ENCODE data around the gene CUL9.

The CUL9 gene

GRCh38 chr6:43258180-43258579 is 76.2 kb downstream of the CUL9 start:
- DNase-seq = no peak

DNA sequence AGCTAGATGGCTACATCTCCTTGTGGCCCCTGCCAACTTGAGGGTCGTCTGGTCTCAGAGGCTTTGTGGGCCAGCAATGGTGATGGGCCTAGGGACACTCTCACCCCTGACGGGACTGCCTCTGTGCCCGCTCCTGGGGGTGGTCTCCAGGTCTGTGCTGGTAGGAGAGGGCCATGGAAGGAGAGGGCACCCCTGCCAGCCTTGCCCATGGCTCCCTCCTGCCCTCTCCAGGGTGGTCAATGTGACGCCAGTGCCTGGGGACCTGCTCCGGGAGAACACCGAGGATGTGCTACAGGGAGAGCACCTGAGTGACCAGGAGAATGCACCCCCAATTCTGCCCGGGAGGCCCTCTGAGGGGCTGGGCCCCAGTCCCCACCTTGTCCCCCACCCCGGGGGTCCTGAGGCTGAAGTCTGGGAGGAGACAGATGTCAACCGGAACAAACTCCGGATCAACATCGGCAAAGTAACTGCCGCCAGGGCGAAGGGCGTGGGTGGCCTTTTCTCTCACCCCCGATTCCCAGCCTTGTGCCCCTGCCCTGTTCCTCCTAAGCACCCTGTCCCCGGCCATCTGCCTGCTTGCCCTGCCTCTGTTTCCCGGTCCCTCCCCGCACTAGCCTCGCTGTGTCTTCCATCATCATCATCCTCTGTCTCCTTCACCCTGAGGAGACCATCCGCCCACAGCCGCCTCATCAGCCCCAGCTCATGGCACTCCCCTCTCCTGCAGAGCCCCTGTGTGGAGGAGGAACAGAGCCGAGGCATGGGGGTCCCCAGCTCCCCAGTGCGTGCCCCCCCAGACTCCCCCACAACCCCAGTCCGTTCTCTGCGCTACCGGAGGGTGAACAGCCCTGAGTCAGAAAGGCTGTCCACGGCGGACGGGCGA is 77.1 kb downstream of the CUL9 start:
- no peak for DNase-seq

- DNase-seq = no peak
Measured at GRCh38 chr6:43260791-43261190, 78.8 kb downstream of the CUL9 start.

GRCh38 chr6:43261198-43261597 is 79.2 kb downstream of the CUL9 start:
- DNase-seq = no peak

GRCh38 chr6:43262000-43262779 is 80.2 kb downstream of the CUL9 start:
- DNase-seq = no peak

DNA sequence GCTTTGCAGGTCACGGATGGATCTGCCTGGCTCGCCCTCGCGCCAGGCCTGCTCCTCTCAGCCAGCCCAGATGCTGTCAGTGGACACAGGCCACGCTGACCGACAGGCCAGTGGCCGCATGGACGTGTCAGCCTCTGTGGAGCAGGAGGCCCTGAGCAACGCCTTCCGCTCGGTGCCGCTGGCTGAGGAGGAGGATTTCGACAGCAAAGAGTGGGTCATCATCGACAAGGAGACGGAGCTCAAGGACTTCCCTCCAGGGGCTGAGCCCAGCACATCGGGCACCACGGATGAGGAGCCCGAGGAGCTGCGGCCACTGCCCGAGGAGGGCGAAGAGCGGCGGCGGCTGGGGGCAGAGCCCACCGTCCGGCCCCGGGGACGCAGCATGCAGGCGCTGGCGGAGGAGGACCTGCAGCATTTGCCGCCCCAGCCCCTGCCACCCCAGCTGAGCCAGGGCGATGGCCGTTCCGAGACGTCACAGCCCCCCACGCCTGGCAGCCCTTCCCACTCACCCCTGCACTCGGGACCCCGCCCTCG is 80.9 kb downstream of the CUL9 start:
- no peak for DNase-seq

- DNase-seq = peak; percentile 58
Measured at GRCh38 chr6:43263314-43264178, 81.5 kb downstream of the CUL9 start.

- no peak for DNase-seq
Measured at GRCh38 chr6:43264599-43265145, 82.7 kb downstream of the CUL9 start.

DNA sequence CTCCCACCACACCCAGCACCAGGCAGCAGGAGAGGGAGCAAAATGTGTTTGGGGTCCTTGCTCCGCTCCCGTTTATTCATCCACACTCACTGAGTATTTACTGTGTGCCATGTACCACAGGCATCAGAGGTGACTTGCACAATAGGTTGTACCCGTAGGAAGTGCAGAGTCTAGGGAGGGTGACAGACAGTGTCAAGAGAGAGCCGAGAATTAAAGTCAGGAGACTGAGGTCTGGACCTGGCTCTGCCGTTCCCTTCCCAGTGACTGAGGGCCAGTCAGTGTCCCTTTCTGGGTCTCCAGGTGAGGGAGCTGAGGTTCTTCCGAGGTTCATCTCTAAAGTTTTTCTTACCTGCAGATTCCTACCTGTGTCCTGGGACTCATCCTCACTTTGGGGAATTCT is 83.6 kb downstream of the CUL9 start:
- DNase-seq = no peak

DNA sequence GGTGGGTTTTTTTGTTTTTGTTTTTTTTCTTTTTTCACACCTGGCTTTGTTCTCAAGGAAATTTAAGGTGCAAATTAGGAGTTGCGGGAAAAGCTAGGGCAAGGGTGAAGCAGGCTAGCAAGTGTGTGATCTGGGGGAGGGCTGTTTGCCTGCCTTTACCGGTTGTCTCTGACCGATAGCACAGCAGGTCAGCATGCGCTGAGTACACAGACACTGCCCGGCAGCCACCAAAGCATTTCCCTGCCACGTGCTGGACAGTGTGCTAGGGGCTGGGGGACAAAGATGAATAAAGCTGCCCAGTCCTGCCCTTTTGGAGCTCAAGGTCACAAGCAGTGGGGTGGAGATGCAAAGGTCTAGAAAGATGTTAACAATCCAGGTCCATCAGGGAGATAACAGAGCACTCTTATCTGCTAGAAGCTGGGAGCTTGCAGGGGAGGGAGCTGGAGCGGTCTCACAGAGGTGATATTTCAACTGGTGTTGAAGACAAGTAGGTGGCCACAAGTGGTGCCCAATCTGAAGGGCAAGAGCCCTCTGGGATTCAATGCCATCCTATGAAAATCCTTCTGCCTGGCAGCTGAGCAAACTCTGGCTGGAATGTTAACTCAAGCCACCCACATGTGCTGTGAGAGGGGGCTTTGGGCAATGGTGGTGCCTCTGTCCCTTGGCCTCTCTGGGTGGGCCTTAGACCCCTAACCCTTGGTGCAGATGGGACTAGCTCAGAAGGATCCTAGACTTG is 85.8 kb downstream of the CUL9 start:
- DNase-seq = no peak

DNA sequence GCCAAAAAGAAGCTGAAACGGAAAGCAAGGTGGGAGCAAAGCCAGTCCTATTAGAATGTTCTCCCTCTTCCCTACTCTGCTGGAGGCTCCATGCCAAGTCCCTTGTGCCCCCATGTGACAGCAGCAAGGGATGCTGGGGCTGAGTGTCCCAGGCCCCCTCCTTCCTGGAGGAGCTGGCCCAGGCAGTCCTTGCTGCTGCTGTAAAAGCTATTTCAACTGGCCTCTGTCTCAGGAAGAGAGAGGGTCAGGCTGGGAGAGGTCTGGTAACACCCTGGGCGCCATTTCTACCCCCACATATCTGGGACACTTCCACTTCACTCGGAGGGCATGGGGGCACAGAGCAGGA is 86.3 kb downstream of the CUL9 start:
- DNase-seq = no peak

GRCh38 chr6:43268782-43269272 is 86.8 kb downstream of the CUL9 start:
- DNase-seq = no peak

GRCh38 chr6:43269273-43270007 is 87.4 kb downstream of the CUL9 start:
- peak; percentile 40 for DNase-seq

DNA sequence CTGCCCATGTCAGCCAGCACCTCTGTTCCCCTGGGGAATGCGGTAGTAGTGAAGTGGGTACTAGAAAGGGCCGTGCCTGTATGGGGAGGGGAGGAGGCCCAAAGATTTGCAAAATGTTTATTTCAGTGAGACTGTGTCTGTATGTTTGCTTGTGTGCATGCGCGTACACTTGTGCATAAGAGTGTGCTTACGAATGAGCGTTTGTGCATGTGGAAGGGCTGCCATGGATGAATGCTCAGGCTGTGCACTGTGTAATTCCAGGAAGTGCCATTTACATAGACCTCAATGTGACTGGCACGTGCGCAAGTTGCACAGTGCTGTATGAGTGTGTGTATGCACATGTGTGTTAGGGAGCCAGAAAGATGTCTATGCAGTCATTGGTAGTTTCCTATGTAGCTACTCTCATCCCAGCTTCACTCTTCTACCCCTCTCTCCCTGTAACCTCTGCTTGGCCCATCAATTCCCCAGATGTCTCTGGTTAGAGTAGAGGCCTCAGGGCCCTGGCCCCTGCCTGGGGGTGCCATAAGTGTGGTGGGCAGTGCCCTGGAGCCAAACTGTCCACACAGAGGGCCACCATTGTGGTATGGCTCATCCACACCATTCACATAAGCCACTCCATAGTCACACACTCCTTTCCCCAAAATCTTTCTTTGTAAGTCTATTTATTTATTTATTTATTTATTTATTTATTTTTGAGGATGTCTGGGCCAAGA is 89.3 kb downstream of the CUL9 start:
- no peak for DNase-seq

DNA sequence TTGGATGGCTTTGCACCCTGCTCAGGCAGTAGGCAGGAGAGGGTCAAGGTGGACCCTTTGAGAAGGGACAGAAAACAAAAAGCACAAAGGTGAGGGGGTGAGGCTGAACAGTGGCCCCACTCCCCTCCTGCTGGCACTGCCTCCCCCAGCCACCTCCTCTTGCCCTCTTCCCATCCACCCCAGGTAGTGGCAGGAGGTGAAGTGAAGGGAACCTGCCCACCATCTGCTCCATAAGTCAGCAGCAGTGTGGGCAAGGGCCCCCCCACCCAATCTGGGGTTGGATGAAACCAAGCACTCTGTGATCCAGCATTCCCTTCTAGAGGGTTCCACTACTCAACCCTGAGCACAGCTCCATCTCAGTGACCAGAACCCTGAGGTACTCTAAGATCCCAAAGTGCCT is 89.9 kb downstream of the CUL9 start:
- DNase-seq = no peak

GRCh38 chr6:43273707-43274106 is 91.7 kb downstream of the CUL9 start:
- DNase-seq = no peak

Measured in retina (tissue), 1 donor.